ENCODE data around the gene ZNF888.
"Not testable (repeated sequence)": the region's sequence is repeated elsewhere in the genome, so short reads cannot be mapped to it uniquely, and the experiment has no call there.

The ZNF888 gene

DNA sequence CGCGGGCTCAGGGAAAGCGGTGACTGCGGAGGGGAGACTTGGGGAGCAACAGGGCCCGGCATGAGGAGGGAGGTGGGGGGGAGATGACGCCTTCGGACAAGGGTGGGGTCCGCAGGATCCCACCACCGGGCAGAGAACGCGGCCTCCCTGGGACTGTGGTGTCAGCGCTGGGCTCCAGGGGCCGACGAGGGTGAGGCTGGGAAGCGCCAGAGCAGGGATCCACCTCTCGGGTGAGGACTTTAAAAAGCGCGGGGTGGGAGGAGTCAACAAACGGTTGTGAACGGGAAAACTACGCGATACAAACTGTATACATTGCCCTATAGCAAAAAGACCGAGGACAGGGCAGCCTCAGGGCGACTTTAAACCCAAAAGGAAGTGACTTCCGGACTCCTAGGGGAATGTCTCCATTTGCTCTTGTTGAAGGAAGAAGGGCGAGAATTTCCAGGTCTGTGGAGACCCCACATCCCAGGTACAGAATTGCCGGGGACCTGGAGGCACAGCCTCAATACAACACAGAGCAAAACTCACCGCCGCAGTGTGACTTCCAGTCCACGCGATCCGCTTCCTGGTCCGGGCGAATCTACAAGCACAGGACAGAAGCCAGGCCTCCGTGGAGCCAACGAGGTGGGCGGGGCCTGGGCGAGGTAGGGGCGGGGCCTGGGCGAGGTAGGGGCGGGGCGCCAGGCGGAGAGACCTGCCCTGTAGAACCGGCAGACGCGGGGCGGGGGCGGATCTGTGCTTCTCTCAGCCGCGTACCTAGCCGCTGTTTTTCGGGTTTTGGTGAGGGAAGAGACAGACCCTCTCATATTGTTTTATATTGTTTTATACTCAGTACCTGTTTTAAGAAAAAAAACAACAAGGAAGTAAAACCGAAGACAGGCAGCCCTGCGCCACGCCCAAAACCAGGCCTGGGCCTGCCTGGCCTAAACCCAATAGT, at the start of gene ZNF888:
Gene ZNF888, minus strand, starts transcription at position 588 of the 937 bp plus-strand sequence. CDS start 5,555 bp downstream, outside the sequence.
- peak; percentile 89 for DNase-seq

DNA sequence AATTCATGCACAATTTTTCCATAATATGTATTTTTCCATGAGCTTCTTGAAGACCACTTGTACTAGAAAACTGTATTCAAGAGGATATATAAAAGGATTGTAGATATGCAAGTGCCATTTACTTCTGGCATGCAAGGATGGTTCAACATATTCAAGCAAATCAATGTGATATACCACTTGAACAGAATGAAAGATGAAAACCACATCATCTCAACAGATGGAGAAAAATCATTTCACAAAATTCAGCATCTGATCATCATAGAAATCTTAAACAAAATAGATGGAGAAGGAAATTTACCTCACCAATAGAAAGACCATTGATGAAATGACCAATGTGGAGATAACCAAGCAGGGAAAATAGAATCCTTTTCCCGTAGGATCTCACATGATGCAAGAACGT, 44.5 kb upstream of the ZNF888 start:
- DNase-seq, result no peak

DNA sequence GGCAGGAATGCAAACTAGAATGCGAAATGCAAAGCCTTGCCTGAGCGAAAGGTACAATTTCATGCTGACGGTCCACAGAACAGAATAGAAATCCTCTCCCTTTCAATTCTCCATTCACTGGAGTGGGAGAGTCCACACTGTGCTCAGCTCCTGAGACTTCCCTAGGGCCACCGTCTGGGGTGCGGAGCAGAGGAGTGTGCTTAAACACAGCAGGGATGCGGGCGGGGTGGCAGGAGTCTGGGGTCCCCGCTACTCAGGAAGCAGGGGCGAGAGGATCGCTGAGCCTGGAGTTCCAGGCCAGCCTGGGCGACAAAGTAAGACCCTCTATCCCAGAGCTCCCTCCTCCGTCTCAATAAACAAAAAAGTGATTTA, 40.0 kb upstream of the ZNF888 start:
- DNase-seq, result peak; percentile 59

DNA sequence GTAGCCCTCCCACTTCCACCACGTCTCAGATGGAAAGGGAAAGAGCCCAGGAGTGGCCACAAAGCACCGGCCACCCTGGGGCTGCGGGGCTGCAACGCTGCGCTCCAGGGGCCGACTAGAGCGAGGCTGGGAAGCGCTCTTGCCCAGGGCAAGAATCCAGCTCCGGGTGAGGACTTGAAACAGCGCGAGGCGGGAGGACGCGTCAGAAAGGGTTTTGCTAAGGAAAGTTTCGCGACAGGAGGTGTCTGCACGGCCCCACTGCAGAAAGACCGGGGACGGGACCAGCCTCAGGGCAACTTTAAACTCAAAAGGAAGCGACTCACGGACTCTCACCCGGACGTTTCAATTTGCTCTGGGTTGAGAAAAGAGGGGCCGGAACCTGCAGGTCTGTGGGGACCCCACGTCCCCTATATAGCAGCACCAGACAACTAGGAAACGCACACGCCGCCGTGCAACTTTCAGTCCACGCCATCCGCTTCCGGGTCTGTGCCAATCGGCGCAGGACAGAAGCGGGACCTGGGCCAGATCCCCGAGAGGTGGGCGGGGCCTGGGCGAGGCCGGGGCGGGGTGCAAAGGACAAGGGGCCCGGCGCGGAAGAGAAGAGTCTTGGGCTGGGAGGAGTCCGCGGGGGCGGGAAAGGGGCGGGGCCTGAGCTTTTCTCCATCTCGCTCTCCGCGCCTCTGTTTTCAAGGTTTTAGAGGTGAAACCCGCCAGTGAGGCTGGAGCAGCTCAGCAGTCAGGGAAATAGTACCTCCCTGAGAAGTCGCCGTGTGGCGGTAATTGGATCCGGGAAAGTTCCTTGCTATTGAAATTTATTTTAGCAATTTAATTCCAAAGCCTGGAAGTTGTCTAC, 39.4 kb upstream of the ZNF888 start, which contains the start of gene ZNF816:
Gene ZNF816, minus strand, starts transcription at position 488 of the 853 bp plus-strand sequence. CDS start 6,792 bp downstream, outside the sequence.
- peak; percentile 98 for DNase-seq

DNA sequence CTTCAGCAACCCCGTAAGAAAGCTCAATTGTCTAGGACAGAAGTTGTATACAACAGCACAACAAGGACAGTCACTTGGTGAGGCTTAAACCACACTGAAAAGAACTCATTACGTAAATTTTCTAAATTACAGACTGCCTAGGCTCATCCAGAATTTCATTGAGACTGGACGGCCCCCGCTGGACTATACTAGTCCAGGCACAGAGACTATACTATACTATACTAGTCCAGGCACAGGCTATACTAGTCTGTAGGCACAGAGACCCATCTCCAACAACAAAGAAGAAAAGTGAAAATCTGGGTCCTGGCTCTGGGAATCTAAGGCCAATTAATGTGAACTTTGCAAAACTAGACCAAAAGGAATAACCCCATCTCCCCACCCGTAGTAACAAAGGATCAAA, 38.8 kb upstream of the ZNF888 start:
- DNase-seq, result no peak

DNA sequence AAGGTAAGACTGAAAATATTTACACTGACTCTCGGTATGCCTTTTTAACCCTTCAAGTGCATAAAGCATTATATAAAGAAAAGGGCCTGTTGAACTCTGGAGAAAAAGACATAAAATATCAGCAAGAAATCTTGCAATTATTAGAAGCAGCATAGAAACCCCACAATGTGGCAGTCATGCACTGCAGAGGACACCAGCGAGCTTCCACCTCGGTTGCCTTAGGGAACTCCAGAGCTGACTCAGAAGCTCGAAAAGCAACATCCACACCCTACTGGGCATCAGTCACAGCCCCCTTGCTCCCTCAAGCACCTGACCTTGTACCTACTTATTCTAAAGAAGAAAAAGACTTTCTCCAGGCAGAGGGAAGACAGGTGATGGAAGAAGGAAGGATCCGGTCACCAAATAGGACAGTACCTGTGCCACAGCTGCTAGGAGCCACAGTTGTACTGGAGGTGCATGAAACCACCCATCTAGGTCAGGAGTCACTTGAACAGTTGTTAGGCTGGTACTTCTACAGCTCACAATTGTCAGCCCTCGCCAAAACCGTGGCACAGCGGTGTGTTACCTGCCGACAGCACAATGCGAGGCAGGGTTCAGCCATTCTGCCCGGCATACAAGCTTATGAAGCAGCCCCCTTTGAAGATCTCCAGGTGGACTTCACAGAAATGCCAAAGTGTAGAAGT, 36.5 kb upstream of the ZNF888 start:
- no peak for DNase-seq

DNA sequence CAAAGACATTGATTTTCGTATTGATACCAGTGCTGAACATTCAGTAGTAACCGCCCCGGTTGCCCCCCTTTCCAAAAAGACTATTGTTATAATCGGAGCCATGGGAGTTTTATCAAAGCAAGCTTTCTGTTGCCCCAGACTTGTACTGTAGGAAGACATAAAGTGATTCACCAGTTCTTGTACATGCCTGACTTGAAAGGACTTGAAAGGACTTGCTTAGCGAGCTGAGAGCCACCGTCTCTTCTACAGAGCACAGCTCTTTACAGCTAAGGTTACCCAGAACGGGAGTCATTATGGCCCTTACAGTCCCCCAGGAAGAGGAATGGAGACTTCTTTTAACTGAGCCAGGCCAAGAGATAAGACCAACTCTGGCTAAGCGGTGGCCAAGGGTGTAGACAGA, 34.4 kb upstream of the ZNF888 start:
- no peak for DNase-seq

DNA sequence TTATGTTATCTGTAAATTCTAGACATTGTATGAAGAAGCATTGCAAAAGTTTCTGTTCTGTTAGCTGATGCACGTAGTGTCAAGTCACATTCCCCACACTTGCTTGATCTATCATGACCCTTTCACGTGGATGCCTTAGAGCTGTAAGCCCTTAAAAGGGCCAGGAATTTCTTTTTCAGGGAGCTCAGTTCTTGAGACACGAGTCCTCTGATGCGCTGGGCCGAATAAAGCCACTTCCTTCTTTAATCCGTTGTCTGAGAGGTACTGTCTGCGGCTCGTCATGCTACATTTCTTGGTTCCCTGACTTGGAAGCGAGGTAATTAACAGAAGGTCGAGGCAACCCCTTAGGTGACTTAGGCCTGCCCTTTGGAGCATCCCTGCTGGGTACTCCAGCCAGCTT, 33.7 kb upstream of the ZNF888 start:
- DNase-seq, result no peak

DNA sequence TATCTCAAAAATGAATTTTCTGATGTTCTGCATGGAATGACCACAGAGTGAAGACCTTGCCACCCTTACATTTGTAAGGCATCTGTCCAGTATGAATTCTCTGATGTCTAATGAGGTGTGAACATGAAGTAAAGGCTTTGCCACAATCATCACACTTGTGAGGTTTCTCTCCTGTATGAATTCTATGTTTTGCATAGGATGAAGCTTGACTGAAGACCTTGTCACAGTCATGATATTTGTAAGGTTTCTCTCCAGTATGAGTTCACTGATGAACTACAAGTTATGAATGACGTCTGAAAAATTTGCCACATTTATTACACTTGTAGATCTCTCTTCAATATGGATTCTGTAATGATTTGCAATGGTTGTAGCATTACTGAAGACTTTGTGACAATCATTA, 26.2 kb upstream of the ZNF888 start:
- no peak for DNase-seq

DNA sequence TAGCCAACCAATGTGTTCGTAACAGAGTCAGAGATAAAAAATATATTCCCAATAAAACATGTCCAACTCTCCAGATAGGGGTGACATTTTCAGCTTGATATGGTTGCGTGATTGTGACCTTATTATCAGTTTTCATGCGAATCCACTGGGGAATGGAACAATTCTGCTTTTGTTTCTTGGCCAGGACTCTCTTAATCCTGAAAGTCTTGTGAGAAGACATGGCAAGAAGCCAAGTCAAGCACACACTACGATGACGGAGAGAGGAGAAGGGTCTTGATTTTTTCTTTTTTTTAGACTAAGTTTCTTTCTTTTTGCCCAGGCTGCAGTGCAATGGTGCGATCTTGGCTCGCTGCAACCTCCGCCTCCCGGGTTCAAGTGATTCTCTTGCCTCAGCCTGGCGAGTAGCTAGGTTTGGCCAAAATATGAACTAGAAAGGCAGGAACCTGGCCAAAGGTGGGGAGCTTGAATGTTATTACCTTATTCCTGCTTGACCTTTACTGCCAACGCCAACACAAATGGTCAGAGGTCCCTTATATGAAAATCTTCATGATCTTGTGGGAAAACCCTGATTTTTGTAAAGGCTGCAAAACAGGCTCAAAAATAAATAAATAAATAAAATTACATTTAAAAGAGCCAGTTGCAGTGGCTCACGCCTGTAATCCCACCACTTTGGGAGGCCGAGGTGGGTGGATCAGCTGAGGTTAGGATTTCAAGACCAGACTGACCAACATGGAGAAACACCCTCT, 25.0 kb upstream of the ZNF888 start:
- DNase-seq, result no peak

DNA sequence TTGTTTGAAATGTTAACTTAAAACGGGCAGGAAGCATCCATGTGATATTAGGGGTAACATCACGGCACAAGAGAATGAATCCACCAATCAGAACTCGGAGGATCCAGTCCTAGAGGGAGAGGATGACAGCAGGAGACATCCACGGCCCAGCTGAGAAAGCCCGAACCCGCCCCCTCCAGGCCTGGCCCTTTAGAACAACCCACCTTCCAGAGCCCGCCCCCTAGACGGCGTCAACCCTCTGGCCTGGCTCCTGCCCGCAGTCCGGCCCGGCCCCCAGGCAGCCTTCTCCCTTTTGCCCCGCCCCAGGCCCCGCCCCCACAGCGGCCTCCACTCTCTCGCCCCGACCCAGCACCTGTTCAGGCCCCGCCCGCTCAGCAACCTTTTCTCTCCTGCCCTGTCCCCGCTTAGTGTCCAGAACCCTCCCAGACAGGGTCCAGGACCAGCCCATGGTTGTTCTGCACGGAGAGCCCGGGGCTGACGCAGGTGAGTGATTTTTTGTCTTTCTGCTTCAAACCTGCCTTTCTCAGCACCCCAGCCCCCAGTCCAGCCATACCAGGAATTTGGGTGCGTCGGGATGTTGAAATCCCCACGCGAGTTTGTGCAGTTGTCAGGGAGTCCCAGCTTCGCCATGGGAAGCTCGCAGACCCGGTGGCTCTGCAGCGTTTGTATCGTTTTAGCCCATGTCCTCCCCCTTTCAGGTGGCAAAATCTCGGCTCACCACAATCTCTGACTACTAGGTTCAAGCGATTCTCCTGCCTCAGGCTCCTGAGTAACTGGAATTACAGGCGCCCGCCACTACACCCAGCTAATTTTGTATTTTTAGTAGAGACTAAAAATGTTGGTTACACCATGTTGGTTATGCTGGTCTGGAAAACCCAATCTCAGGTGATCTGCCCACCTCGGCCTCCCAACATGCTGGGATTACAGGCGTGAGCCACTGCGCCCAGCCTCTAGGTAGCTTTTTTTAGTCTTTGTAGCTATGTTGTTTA, 23.4 kb upstream of the ZNF888 start:
- no peak for DNase-seq

DNA sequence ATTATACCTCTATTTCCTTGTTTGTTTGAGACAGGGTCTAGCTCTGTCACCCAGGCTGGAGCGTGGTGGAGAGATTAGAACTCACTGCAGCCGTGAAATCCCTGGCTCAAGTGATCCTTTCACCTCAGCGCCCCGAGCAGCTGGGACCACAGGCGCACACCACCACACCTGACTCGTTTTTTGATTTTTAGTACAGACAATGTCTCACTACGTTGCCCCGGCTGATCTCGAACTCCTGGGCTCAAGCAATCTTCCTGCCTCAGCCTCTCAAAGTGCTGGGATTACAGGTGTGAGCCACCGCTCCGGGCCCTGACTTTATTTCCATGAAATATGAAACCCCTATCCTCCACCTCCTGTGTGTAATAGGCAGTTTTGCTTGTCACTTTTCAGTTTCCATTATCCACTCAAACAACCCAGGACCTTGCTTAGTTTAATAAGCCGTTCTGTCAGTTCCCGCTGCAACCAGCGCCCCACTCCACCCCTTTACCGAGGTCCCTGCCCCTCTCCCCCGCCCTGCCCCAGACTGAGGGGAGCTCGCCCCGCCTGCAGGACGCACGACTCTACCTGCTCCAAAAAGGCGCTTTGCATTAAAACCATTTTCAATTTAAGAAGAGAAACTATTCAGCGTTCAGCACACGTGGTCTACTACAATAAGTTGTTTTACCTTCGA, 22.6 kb upstream of the ZNF888 start:
- no peak for DNase-seq

DNA sequence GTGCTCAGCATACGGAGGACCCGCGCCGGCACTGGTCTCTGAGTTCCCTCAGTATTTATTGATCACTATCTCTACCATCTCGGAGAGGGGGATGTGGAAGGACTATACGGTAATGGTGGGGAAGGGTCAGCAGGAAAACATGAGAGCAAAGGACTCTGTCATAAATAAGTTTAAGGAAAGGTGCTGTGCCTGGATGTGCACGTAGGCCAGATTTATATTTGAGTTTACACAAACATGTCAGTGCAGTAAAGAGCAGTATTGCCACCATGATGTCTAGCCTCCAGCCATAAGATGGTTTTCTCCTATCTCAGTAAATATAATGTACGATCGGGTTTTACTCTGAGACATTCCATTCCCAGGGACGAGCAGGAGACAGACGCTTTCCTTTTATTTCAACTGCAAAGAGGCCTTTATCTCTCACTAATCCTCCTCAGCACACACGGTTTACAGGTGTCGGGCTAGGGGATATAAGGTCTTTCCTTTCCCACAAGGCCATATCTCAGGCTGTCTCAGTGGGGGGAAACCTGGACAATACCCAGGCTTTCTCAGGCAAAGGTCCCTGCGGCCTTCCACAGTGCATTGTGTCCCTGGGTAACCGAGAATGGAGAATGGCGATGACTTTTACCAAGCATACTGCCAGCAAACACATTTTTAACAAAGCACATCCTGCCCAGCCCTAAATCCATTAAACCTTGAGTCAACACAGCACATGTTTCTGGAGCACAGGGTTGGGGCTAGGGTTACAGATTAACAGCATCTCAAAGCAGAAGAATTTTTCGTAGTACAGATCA, 21.7 kb upstream of the ZNF888 start:
- not testable (repeated sequence) for DNase-seq

DNA sequence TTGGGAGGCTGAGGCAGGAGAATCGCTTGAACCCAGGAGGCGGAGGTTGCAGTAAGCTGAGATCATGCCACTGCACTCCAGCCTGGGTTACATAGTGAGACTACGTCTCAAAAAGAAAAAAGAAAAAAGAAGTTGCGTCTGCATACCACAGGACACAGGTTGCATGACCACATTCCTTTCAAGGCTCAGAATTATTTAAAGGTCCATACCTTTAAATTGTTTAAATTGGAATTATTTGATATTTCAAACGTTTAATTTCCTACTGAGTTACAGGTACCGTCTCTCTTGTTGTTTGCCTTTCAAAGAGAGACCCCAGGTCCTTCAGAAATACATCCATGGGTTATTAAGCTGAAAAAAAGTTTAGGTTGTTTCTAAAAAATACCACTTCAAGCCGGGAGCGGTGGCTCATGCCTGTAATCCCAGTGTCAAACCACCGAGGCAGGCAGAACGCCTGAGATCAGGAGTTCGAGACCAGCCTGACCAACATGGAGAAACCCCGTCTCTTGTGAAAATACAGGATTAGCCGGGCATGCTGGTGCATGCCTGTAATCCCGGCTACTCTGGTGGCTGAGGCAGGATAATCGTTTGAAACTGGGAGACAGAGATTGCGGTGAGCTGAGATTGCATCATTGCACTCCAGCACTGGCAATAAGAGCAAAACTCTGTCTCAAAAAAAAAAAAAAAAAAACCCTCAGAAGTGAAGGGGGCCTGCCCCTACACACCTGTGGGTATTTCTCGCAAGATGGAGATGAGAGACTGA, 20.8 kb upstream of the ZNF888 start:
- DNase-seq, result no peak

DNA sequence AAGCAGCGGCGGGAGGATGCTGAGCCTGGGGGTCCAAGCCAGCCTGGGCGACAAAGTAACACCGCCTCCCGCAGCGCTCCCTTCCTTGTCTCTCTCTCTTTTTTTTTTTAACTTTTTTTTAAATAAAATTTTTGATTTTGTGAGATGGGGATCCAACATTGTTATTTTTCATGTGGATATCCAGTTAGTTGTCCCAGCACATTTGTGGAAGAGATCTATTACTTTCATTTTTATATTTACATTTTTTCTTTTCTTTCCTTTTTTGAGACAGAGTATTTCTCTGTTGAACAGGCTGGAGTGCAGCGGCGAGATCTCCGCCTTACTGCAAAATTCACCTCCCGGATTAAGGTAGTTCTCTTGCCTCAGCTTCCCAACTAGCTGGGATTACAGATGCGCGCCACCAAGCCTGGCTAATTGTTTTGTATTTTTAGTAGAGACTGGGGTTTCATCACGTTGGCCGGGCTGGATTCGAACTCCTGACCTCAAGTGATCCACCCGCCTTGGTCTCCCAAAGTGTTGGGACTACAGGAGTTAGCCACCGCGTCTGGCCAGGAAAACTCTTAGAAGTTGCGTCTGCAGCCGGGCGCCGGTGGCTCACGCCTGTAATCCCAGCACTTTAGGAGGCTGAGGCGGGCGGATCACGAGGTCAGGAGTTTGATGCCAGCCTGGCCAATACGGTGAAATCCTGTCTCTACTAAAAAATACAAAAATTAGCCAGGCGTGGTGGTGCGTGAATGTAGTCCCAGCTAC, 20.1 kb upstream of the ZNF888 start:
- no peak for DNase-seq

DNA sequence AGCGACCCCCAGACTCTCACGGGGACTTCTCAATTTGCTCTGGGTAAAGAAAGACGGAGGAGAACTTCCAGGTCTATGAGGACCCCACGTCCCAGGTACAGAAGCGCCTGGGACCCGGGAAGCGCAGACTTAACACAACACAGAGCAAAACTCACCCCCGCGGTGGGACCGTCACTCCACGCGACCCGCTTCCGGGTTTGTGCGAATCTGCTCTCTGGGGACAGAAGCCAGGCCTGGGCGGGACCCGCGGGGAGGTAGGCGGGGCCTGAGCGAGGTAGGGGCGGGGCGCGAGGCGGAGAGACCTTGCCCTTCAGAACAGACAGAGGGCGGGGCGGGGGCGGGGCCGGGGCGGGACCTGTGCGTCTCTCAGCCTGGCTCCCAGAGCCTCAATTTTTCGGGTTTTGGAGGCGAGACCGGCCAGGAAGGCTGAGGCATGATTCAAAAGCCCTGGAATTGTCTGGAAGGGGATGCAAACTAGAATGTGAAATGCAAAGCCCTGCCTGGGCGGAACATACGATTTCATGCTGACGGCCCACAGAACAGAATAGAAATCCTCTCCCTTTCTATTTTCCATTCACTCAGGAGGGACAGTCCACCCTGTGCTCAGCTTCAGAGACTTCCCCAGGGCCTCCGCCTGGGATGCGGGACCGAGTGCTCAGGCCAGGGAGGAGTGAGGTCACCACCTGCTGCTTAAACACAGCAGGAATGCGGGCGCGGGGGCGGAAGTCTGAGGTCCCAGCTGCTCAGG, 19.3 kb upstream of the ZNF888 start:
- DNase-seq, result peak; percentile 94

DNA sequence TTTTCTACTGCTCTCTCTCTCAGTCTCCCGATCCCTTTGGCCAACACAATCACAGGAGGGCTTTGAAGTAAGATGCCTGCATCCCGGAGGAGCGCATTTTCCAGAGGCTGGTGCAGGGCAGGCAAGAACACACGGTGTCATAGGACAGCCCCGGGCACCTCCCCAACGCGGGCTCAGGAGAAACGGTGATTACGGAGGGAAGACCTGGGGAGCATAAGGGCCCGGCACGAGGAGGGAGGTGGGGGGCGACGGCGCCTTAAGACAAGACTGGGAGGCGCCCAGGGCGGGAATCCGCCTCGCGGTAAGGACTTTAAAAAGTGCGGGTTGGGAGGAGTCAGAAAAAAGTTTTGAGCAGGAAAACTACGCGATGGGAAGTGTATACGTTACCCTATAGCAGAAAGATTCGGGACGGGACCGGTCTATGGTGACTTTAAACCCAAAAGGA, 18.7 kb upstream of the ZNF888 start:
- peak; percentile 59 for DNase-seq
